ENCODE results near the gene ASPA.

ASPA gene

DNA sequence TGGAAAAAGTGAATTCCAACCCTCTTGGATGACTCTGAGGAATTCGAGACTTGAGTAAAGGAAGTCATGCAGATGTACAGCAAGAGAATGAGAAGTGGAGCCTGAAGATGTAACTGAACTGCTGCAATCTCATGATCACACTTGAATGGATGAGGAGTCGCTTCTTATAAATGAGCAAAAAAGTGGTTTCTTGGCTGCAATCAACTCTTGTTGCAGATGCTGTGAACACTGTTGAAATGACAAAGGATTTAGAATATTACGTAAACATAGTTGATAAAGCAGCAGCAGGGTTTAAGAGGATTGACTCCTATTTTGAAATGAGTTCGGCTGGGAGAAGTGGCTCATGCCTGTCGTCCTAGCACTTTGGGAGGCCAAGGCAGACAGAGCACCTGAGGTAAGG lies 25.5 kb downstream of the ASPA start:
- TF ChIP-seq CTCF (IDR thresholded peaks at IDR 0.05; ENCODE audit: low read depth, low read length, poor library complexity, severe bottlenecking) = no peak
- no peak for TF ChIP-seq EZH2phosphoT487 (IDR thresholded peaks at IDR 0.05; ENCODE audit: borderline replicate concordance, low read length)
- H3K79me2 ChIP-seq (ENCODE audit: control insufficient read depth, low read length) = no peaks in the 10 kb centered on the region

GRCh38 chr17:3502466-3502865 lies 26.7 kb downstream of the ASPA start:
- no peaks in the 10 kb centered on the region for H3K4me1 ChIP-seq (ENCODE audit: control insufficient read depth, low read length)
- H3K4me2 ChIP-seq (ENCODE audit: low read length) = no peak overlapping the region
- H3F3A ChIP-seq (ENCODE audit: control insufficient read depth, insufficient read depth) = no peaks in the 10 kb centered on the region
- H3K9me2 ChIP-seq (replicated peaks; ENCODE audit: control insufficient read depth, low read length) = no peaks in the 10 kb centered on the region
- no peak for TF ChIP-seq CTCF (IDR thresholded peaks at IDR 0.05; ENCODE audit: low read depth, low read length, poor library complexity, severe bottlenecking)
- TF ChIP-seq EZH2phosphoT487 (IDR thresholded peaks at IDR 0.05; ENCODE audit: borderline replicate concordance, low read length) = no peak
- H3K27ac ChIP-seq (ENCODE audit: low read depth, low read length) = no peak overlapping the region
- no peak overlapping the region for H3K4me3 ChIP-seq (ENCODE audit: low read length)
- H3K9me3 ChIP-seq (ENCODE audit: control insufficient read depth, insufficient read depth, low read length) = no peaks in the 10 kb centered on the region
- H3K36me3 ChIP-seq (ENCODE audit: control insufficient read depth, low read length) = no peaks in the 10 kb centered on the region
- no peaks in the 10 kb centered on the region for H3K79me2 ChIP-seq (ENCODE audit: control insufficient read depth, low read length)
- 0 out of 2 replicates have a peak, but pooled peaks cover 3% of the 10 kb centered on the region for H3K27me3 ChIP-seq (ENCODE audit: control insufficient read depth, low read length)
- no peaks in the 10 kb centered on the region for H4K20me1 ChIP-seq (ENCODE audit: control insufficient read depth, insufficient read depth, low read depth, low read length)

More for the DNA sequence above, 25.5 kb downstream of the ASPA start:
- H3K9me2 ChIP-seq (replicated peaks; ENCODE audit: control insufficient read depth, low read length) = no peaks in the 10 kb centered on the region
- no peaks in the 10 kb centered on the region for H3K36me3 ChIP-seq (ENCODE audit: control insufficient read depth, low read length)
- H3K4me2 ChIP-seq (ENCODE audit: low read length) = no peak overlapping the region
- no peaks in the 10 kb centered on the region for H3K9me3 ChIP-seq (ENCODE audit: control insufficient read depth, insufficient read depth, low read length)
- H3K27ac ChIP-seq (ENCODE audit: low read depth, low read length) = no peak overlapping the region
- no peaks in the 10 kb centered on the region for H3K4me1 ChIP-seq (ENCODE audit: control insufficient read depth, low read length)
- H3K27me3 ChIP-seq (ENCODE audit: control insufficient read depth, low read length) = 0 out of 2 replicates have a peak, but pooled peaks cover 3% of the 10 kb centered on the region
- H3F3A ChIP-seq (ENCODE audit: control insufficient read depth, insufficient read depth) = no peaks in the 10 kb centered on the region
- H4K20me1 ChIP-seq (ENCODE audit: control insufficient read depth, insufficient read depth, low read depth, low read length) = no peaks in the 10 kb centered on the region
- no peak overlapping the region for H3K4me3 ChIP-seq (ENCODE audit: low read length)

- TF ChIP-seq CTCF (IDR thresholded peaks at IDR 0.05; ENCODE audit: low read depth, low read length, poor library complexity, severe bottlenecking) (no peak), EZH2phosphoT487 (IDR thresholded peaks at IDR 0.05; ENCODE audit: borderline replicate concordance, low read length) (no peak)
- Histone ChIP-seq H3K27ac (ENCODE audit: low read depth, low read length) (no peak overlapping the region), H3K36me3 (ENCODE audit: control insufficient read depth, low read length) (no peaks in the 10 kb centered on the region)
These were observed 27.5 kb downstream of the ASPA start for GRCh38 chr17:3503285-3503684.

More at GRCh38 chr17:3503285-3503684, 27.5 kb downstream of the ASPA start:
- no peak overlapping the region for H3K4me3 ChIP-seq (ENCODE audit: low read length)
- no peaks in the 10 kb centered on the region for H3K79me2 ChIP-seq (ENCODE audit: control insufficient read depth, low read length)
- no peaks in the 10 kb centered on the region for H4K20me1 ChIP-seq (ENCODE audit: control insufficient read depth, insufficient read depth, low read depth, low read length)
- H3K9me3 ChIP-seq (ENCODE audit: control insufficient read depth, insufficient read depth, low read length) = no peaks in the 10 kb centered on the region
- no peaks in the 10 kb centered on the region for H3K9me2 ChIP-seq (replicated peaks; ENCODE audit: control insufficient read depth, low read length)
- H3F3A ChIP-seq (ENCODE audit: control insufficient read depth, insufficient read depth) = no peaks in the 10 kb centered on the region
- H3K4me1 ChIP-seq (ENCODE audit: control insufficient read depth, low read length) = no peaks in the 10 kb centered on the region
- H3K27me3 ChIP-seq (ENCODE audit: control insufficient read depth, low read length) = 0 out of 2 replicates have a peak, but pooled peaks cover 3% of the 10 kb centered on the region
- no peak overlapping the region for H3K4me2 ChIP-seq (ENCODE audit: low read length)
